H1 (cell line): Measurements from ENCODE around the gene KRT222. TPM values are rescaled to one million over a fixed set of nuclear protein-coding genes. Genes with fewer than 3 reads are reported as not detected.
A peak's percentile ranks its signal among the peaks of the same experiment; 100 is the strongest.

ENCODE experiments used
- CTCF ChIA-PET: fragments of 300-600 bp; sonication (Branson Sonifier 250); formaldehyde crosslinking; loops from one replicate; lab custom pipeline; 2021; ENCODE audit not compliant: partially characterized antibody; lab: Charles Lee
- POLR2A ChIA-PET: fragments of 300-600 bp; sonication (Branson Sonifier 250); formaldehyde crosslinking; loops from one replicate; lab custom pipeline; 2021; ENCODE audit warnings: inconsistent platforms; ENCODE audit not compliant: partially characterized antibody; lab: Charles Lee
- DNase-seq, 2 experiments: peaks; one replicate each; pipeline versions ENCODE4 v3.0.0 to v3.0.0-alpha.2; 2010 to 2022; ENCODE audit warnings: low spot score in 2 of 2, low read depth in 1 of 2, mixed read lengths in 1 of 2
- FAIRE-seq: peaks from 2 replicates; lab custom pipeline; 2011; peaks lifted over from hg19 to GRCh38; lab: Jason Lieb, UNC
- H2AFZ ChIP-seq: 2 replicates; pipeline ENCODE4 v1.8.1; 2012; ENCODE audit warnings: low read length, inconsistent platforms
- H2AK5ac ChIP-seq: 2 replicates; pipeline ENCODE4 v1.6.1; 2013; ENCODE audit warnings: low read depth, low read length
- H2BK120ac ChIP-seq: replicated peaks from 2 replicates; pipeline ENCODE3; 2013; ENCODE audit warnings: low read depth, low read length, inconsistent platforms
- H2BK12ac ChIP-seq: 2 replicates; pipeline ENCODE4 v1.6.1; 2013; ENCODE audit warnings: low read depth, low read length
- H2BK15ac ChIP-seq: 2 replicates; pipeline ENCODE4 v1.6.1; 2013; ENCODE audit warnings: low read length
- H2BK20ac ChIP-seq: 2 replicates; pipeline ENCODE4 v1.6.1; 2013; ENCODE audit warnings: low read length
- H2BK5ac ChIP-seq: 2 replicates; pipeline ENCODE4 v1.6.1; 2013; ENCODE audit warnings: low read depth, low read length
- H3K14ac ChIP-seq: 2 replicates; pipeline ENCODE4 v1.6.1; 2013; ENCODE audit warnings: inconsistent platforms; ENCODE audit not compliant: insufficient read length
- H3K18ac ChIP-seq: 2 replicates; pipeline ENCODE4 v1.6.1; 2013; ENCODE audit warnings: low read length; ENCODE audit errors: extremely low read depth
- H3K23ac ChIP-seq: 2 replicates; pipeline ENCODE4 v1.6.1; 2013; ENCODE audit warnings: inconsistent platforms; ENCODE audit not compliant: insufficient read length
- H3K23me2 ChIP-seq: 2 replicates; pipeline ENCODE4 v1.6.1; 2013; ENCODE audit warnings: low read depth, low read length
- H3K27ac ChIP-seq: 2 replicates; pipeline ENCODE4 v1.6.1; 2011; ENCODE audit warnings: low read depth, low read length, inconsistent platforms
- H3K27me3 ChIP-seq, 4 experiments: replicated peaks in 1 of 4; 1 replicate in 1 of 4; 2 replicates in 3 of 4; pipeline versions ENCODE4 v1.6.1 to v1.8.1; 2011 to 2013; ENCODE audit warnings: low read length in 3 of 4, mild to moderate bottlenecking in 3 of 4, inconsistent platforms in 2 of 4, mixed read lengths in 2 of 4, moderate library complexity in 1 of 4; ENCODE audit not compliant: control insufficient read depth in 3 of 4, insufficient read depth in 3 of 4; ENCODE audit errors: extremely low read depth in 1 of 4
- H3K36me3 ChIP-seq, 4 experiments: 2 replicates each; pipeline versions ENCODE4 v1.6.1 to v1.8.1; 2011 to 2013; ENCODE audit warnings: mild to moderate bottlenecking in 4 of 4, low read length in 3 of 4, moderate library complexity in 2 of 4, control low read depth in 1 of 4, inconsistent platforms in 1 of 4; ENCODE audit not compliant: insufficient read depth in 4 of 4, control insufficient read depth in 2 of 4
- H3K4ac ChIP-seq: replicated peaks from 2 replicates; pipeline ENCODE3; 2013; ENCODE audit warnings: low read length, low read depth, mixed read lengths, inconsistent platforms; ENCODE audit not compliant: insufficient read length
- H3K4me1 ChIP-seq, 4 experiments: replicated peaks in 1 of 4; 1 replicate in 1 of 4; 2 replicates in 3 of 4; pipeline versions ENCODE4 v1.6.1 to v1.8.1; 2011 to 2013; ENCODE audit warnings: low read length in 3 of 4, inconsistent platforms in 2 of 4, mixed read lengths in 1 of 4; ENCODE audit not compliant: insufficient read depth in 4 of 4, control insufficient read depth in 3 of 4
- H3K4me2 ChIP-seq, 2 experiments: 2 replicates each; pipeline versions ENCODE4 v1.6.1 to v1.8.1; 2011 to 2013; ENCODE audit warnings: low read depth in 2 of 2, low read length in 2 of 2, control low read depth in 1 of 2, inconsistent platforms in 1 of 2, mild to moderate bottlenecking in 1 of 2; ENCODE audit not compliant: insufficient read depth in 1 of 2
- H3K4me3 ChIP-seq, 4 experiments: fragments of 200-600, 300-600 bp in 1 of 4; sonication (generic), shearing (Covaris generic), sonication (Bioruptor Twin) in 1 of 4; 2 replicates each; pipeline versions ENCODE4 v1.5.1 to v1.8.1; 2011 to 2016; ENCODE audit warnings: low read length in 4 of 4, low read depth in 3 of 4, control low read depth in 2 of 4, inconsistent platforms in 2 of 4, mild to moderate bottlenecking in 2 of 4, mixed read lengths in 1 of 4, moderate library complexity in 1 of 4; ENCODE audit not compliant: insufficient read depth in 2 of 4; ENCODE audit errors: extremely low read depth in 1 of 4
- H3K56ac ChIP-seq: replicated peaks from 2 replicates; pipeline ENCODE3; 2013; ENCODE audit warnings: low read depth, mild to moderate bottlenecking, mixed read lengths, low read length, inconsistent platforms; ENCODE audit not compliant: insufficient read length
- H3K79me1 ChIP-seq: 2 replicates; pipeline ENCODE4 v1.6.1; 2013; ENCODE audit warnings: low read depth, low read length, control low read depth
- H3K79me2 ChIP-seq, 2 experiments: 2 replicates each; pipeline versions ENCODE4 v1.6.1 to v1.8.1; 2012 to 2013; ENCODE audit warnings: low read length in 2 of 2, mild to moderate bottlenecking in 2 of 2, inconsistent platforms in 1 of 2; ENCODE audit not compliant: insufficient read depth in 2 of 2, control insufficient read depth in 1 of 2
- H3K9ac ChIP-seq, 4 experiments: replicated peaks in 1 of 4; 1 replicate in 1 of 4; 2 replicates in 3 of 4; pipeline versions ENCODE4 v1.6.1 to v1.8.1; 2011 to 2013; ENCODE audit warnings: low read depth in 3 of 4, low read length in 3 of 4, control low read depth in 2 of 4, mild to moderate bottlenecking in 2 of 4, moderate library complexity in 2 of 4, inconsistent platforms in 1 of 4; ENCODE audit errors: extremely low read depth in 1 of 4
- H3K9me3 ChIP-seq, 2 experiments: 2 replicates each; pipeline versions ENCODE4 v1.6.1 to v1.8.1; 2012 to 2013; ENCODE audit warnings: mild to moderate bottlenecking in 2 of 2, moderate library complexity in 2 of 2, control low read depth in 1 of 2, inconsistent platforms in 1 of 2, low read depth in 1 of 2, low read length in 1 of 2, mixed read lengths in 1 of 2; ENCODE audit not compliant: insufficient read depth in 2 of 2
- H4K20me1 ChIP-seq, 2 experiments: replicated peaks in 1 of 2; 2 replicates each; pipeline versions ENCODE3 to v1.8.1; 2011 to 2013; ENCODE audit warnings: inconsistent platforms in 2 of 2, low read length in 2 of 2, mild to moderate bottlenecking in 1 of 2; ENCODE audit not compliant: insufficient read depth in 2 of 2, control insufficient read depth in 1 of 2
- H4K5ac ChIP-seq: 2 replicates; pipeline ENCODE4 v1.6.1; 2013; ENCODE audit warnings: low read length, low read depth, mixed read lengths, inconsistent platforms; ENCODE audit not compliant: insufficient read length
- H4K8ac ChIP-seq: 2 replicates; pipeline ENCODE4 v1.8.0; 2013; ENCODE audit warnings: mild to moderate bottlenecking, moderate library complexity, low read length, inconsistent platforms; ENCODE audit not compliant: insufficient read depth; ENCODE audit errors: extremely low read depth
- H4K91ac ChIP-seq: replicated peaks from 2 replicates; pipeline ENCODE3; 2013; ENCODE audit warnings: low read length, mixed read lengths, inconsistent platforms; ENCODE audit not compliant: insufficient read length
- EP300 ChIP-seq, 2 experiments: IDR thresholded peaks; 1 replicate in 1 of 2; 2 replicates in 1 of 2; pipeline ENCODE4 v1.6.1; 2011 to 2012; ENCODE audit warnings: low read depth in 2 of 2, low read length in 2 of 2, mild to moderate bottlenecking in 2 of 2, borderline replicate concordance in 1 of 2, inconsistent platforms in 1 of 2, moderate library complexity in 1 of 2
- SP2 ChIP-seq: IDR thresholded peaks from 2 replicates; pipeline ENCODE4 v1.6.1; 2012; ENCODE audit warnings: mild to moderate bottlenecking, low read length, inconsistent platforms
- TBP ChIP-seq: IDR thresholded peaks from 2 replicates; pipeline ENCODE4 v1.6.1; 2011; ENCODE audit warnings: low read depth, low read length, improper control_type of control experiment
- ZNF274 ChIP-seq: IDR thresholded peaks from 2 replicates; pipeline ENCODE4 v1.7.0; 2012; ENCODE audit warnings: low read length, borderline replicate concordance; ENCODE audit errors: extremely low read depth
- WGBS, 2 experiments: shearing (Covaris generic) in 1 of 2; methylation state at CpG; one replicate each; pipeline versions ENCODE4 v1.1.6 to v1.1.7; 2013 to 2015; ENCODE audit warnings: low lambda C conversion rate in 2 of 2, mixed read lengths in 2 of 2, inconsistent platforms in 1 of 2, low coverage in 1 of 2, missing lambda C conversion rate in 1 of 2; ENCODE audit not compliant: insufficient replicate concordance in 2 of 2, insufficient coverage in 1 of 2, insufficient read length in 1 of 2; ENCODE audit errors: extremely low coverage in 1 of 2, missing lambda C conversion rate in 1 of 2; 5-methylcytosine and 5-hydroxymethylcytosine counted together
- polyA plus RNA-seq, 7 experiments: library from polyadenylated mRNA; depleted of rRNA in 3 of 7; stranded (reverse) in 5 of 7; unstranded in 2 of 7; fragments of >200 nt in 5 of 7; fragments of 200-250 nt in 2 of 7; gene quantifications; 1 replicate in 5 of 7; 2 replicates in 1 of 7; 4 replicates in 1 of 7; pipeline versions ENCODE4 v1.2.1 to v1.2.3, GENCODE V29; 2011 to 2013; ENCODE audit warnings: missing spikeins in 2 of 7, mixed read lengths in 2 of 7
- total RNA-seq: library from RNA; stranded (reverse); fragmentation: NEBNext Ultra II Directional; extraction: Animal tissue kit (Norgen Biotek cat#: 25700); gene quantifications from 2 replicates; pipeline ENCODE4 v1.2.1, GENCODE V29; 2021

Gene KRT222
- total and polyA plus RNA-seq, 2 of the 8 experiments (the other 6 are each of a cell fraction or from before 2014, with no cell fraction given): 0.08 to 0.61 TPM

DNA sequence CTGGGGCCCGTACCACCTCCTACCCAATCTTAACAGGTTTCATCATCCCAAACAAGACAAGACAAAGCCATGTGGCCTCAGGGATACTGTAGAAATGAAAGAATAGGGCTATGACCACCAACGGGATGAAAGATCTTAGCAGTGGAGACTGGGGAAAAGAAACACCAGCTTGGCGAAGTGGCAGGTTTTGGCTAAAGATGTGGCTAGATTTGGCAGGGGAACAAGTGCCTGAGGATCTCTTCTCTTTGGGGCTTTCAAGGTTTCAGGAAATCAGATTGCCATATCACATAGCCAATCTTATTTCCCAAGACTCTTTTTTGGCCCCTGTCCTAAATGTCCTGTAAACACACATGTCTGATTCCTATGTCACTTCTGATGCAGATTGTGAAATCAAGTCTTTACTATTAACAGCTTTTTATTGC, 31.7 kb upstream of the KRT222 start:
- Histone ChIP-seq H2BK5ac (no peak overlapping the region), H3K9me3 (no peaks in the 10 kb centered on the region), H2AK5ac (no peak overlapping the region), H2AFZ (peak overlapping the region; percentile 73; the same call in 1 of the 2 replicates), H3K27me3 (no peaks in the 10 kb centered on the region), H3K14ac (no peak overlapping the region), H2BK12ac (no peak overlapping the region), H3K79me2 (no peaks in the 10 kb centered on the region), H3K23ac (no peak overlapping the region), H4K20me1 (no peaks in the 10 kb centered on the region), H3K9ac (no peak overlapping the region), H3K4ac (no peak overlapping the region), H3K4me3 (no peak overlapping the region), H3K79me1 (no peaks in the 10 kb centered on the region), H3K36me3 (no peaks in the 10 kb centered on the region), H4K91ac (no peak overlapping the region), H3K18ac (no peak overlapping the region), H2BK15ac (no peak overlapping the region), H4K8ac (no peak overlapping the region), H2BK20ac (no peak overlapping the region), H3K27ac (no peak overlapping the region), H3K4me2 (no peak overlapping the region), H2BK120ac (no peak overlapping the region), H3K56ac (no peak overlapping the region), H3K4me1 (no peaks in the 10 kb centered on the region), H3K23me2 (no peaks in the 10 kb centered on the region), H4K5ac (no peak overlapping the region)
- no peak for DNase-seq
- TF ChIP-seq TBP (no peak), SP2 (no peak), ZNF274 (no peak), EP300 (IDR thresholded peaks at IDR 0.05; ENCODE audit: borderline replicate concordance in 1 of 2, low read depth in 2 of 2, low read length in 2 of 2) (no peak)
- 82% methylated on average over 3 of the region's 3 CpGs; no CpG with 5 or more reads in 1 of the 2 experiments for WGBS, 2 experiments
- ChIA-PET POLR2A (no interaction called here), CTCF (interaction anchor here (0.9 to 2.4 kb wide), 3 partner anchors 16 to 81 kb away, joined by 3 to 7 read pairs (median 4); no protein-coding TSS in a partner anchor)
- FAIRE-seq: no peak
